SK-N-SH treated with all-trans-retinoic acid at 6 μM for 48 hours (cell line): ENCODE data around the gene PARP14.

Source experiments
- ATAC-seq: fragments of 200-7000 bp; cut with Tn5 transposase; 3 replicates; pipeline ENCODE4 v1.9.1; 2020; ENCODE audit warnings: mild to moderate bottlenecking, moderate library complexity
- BACH2 ChIP-seq: fragments of 250-450 bp; sonication (Bioruptor Pico); IDR thresholded peaks from 2 replicates; pipeline ENCODE4 v1.9.0; 2021; ENCODE audit warnings: mild to moderate bottlenecking, borderline replicate concordance
- CREB5 ChIP-seq: fragments of 250-450 bp; sonication (Bioruptor Pico); IDR thresholded peaks from 2 replicates; pipeline ENCODE4 v1.5.1; 2020; ENCODE audit warnings: low read depth, mild to moderate bottlenecking, moderate library complexity
- CSDC2 ChIP-seq: fragments of 250-450 bp; sonication (Bioruptor Pico); IDR thresholded peaks from 2 replicates; pipeline ENCODE4 v1.5.0; 2020; ENCODE audit warnings: mild to moderate bottlenecking, moderate library complexity
- CSRNP3 ChIP-seq: fragments of 250-450 bp; sonication (Bioruptor Pico); IDR thresholded peaks from 2 replicates; pipeline ENCODE4 v1.5.1; 2021; ENCODE audit warnings: mild to moderate bottlenecking, moderate library complexity
- ESRRG ChIP-seq: fragments of 250-450 bp; sonication (Bioruptor Pico); IDR thresholded peaks from 2 replicates; pipeline ENCODE4 v1.6.1; 2021; ENCODE audit warnings: mild to moderate bottlenecking
- GLIS3 ChIP-seq: fragments of 250-450 bp; sonication (Bioruptor Pico); IDR thresholded peaks from 2 replicates; pipeline ENCODE4 v1.5.0; 2020; ENCODE audit warnings: mild to moderate bottlenecking, moderate library complexity
- ISL1 ChIP-seq: fragments of 250-450 bp; sonication (Bioruptor Pico); IDR thresholded peaks from 2 replicates; pipeline ENCODE4 v2.1.2; 2022; ENCODE audit warnings: mild to moderate bottlenecking, moderate library complexity
- OSR1 ChIP-seq: fragments of 250-450 bp; sonication (Bioruptor Pico); IDR thresholded peaks from 2 replicates; pipeline ENCODE4 v1.8.0; 2022; ENCODE audit warnings: moderate library complexity, mild to moderate bottlenecking, inconsistent platforms
- PATZ1 ChIP-seq: fragments of 250-450 bp; sonication (Bioruptor Pico); IDR thresholded peaks from 2 replicates; pipeline ENCODE4 v1.8.0; 2020; ENCODE audit warnings: mild to moderate bottlenecking, moderate library complexity, borderline replicate concordance
- POU6F1 ChIP-seq: fragments of 250-450 bp; sonication (Bioruptor Pico); IDR thresholded peaks from 2 replicates; pipeline ENCODE4 v1.8.0; 2021; ENCODE audit warnings: low read depth, mild to moderate bottlenecking, moderate library complexity, borderline replicate concordance
- PPARA ChIP-seq: fragments of 250-450 bp; sonication (Bioruptor Pico); IDR thresholded peaks from 2 replicates; pipeline ENCODE4 v1.5.0; 2020; ENCODE audit warnings: mild to moderate bottlenecking, borderline replicate concordance
- RARB ChIP-seq: fragments of 250-450 bp; sonication (Bioruptor Pico); IDR thresholded peaks from 2 replicates; pipeline ENCODE4 v1.8.0; 2021; ENCODE audit warnings: mild to moderate bottlenecking, moderate library complexity
- SNAI2 ChIP-seq: fragments of 250-450 bp; sonication (Bioruptor Pico); IDR thresholded peaks from 2 replicates; pipeline ENCODE4 v1.5.0; 2020; ENCODE audit warnings: mild to moderate bottlenecking, moderate library complexity
- TCF4 ChIP-seq: fragments of 250-450 bp; sonication (Bioruptor Pico); IDR thresholded peaks from 2 replicates; pipeline ENCODE4 v1.8.0; 2021; ENCODE audit warnings: mild to moderate bottlenecking, moderate library complexity, borderline replicate concordance
- TOX ChIP-seq: fragments of 250-450 bp; sonication (Bioruptor Pico); IDR thresholded peaks from 2 replicates; pipeline ENCODE4 v1.8.0; 2021; ENCODE audit warnings: mild to moderate bottlenecking, moderate library complexity, borderline replicate concordance
- TSHZ2 ChIP-seq: fragments of 250-450 bp; sonication (Bioruptor Pico); IDR thresholded peaks from 2 replicates; pipeline ENCODE4 v1.5.0; 2020; ENCODE audit warnings: mild to moderate bottlenecking, moderate library complexity
- ZC3H10 ChIP-seq: fragments of 250-450 bp; sonication (Bioruptor Pico); IDR thresholded peaks from 2 replicates; pipeline ENCODE4 v1.5.1; 2021; ENCODE audit warnings: mild to moderate bottlenecking, moderate library complexity
- ZFP30 ChIP-seq: fragments of 450-650 bp; formaldehyde crosslinking; IDR thresholded peaks from 2 replicates; pipeline ENCODE4 v1.5.0; 2022; ENCODE audit warnings: mild to moderate bottlenecking, moderate library complexity
- ZNF565 ChIP-seq: fragments of 450-650 bp; formaldehyde crosslinking; conservative IDR thresholded peaks from 2 replicates; pipeline ENCODE4 v1.5.0; 2020; ENCODE audit warnings: low read depth, mild to moderate bottlenecking, moderate library complexity
- ZNF70 ChIP-seq: fragments of 450-650 bp; formaldehyde crosslinking; IDR thresholded peaks from 2 replicates; pipeline ENCODE4 v1.5.0; 2020; ENCODE audit warnings: mild to moderate bottlenecking, moderate library complexity
- ZNF8 ChIP-seq: fragments of 450-650 bp; formaldehyde crosslinking; IDR thresholded peaks from 2 replicates; pipeline ENCODE4 v1.5.0; 2020; ENCODE audit warnings: mild to moderate bottlenecking, moderate library complexity

PARP14 gene

GRCh38 chr3:122688996-122689395, 8.4 kb downstream of the PARP14 start:
- TF ChIP-seq ZNF70 (CRISPR knock-in tag) (no peak), ZNF565 (CRISPR knock-in tag) (no peak), BACH2 (CRISPR knock-in tag) (no peak), ZFP30 (CRISPR knock-in tag) (no peak), SNAI2 (CRISPR knock-in tag) (no peak)
- no peak; the same call in 2 of the 3 replicates for ATAC-seq

GRCh38 chr3:122689587-122689986, 8.9 kb downstream of the PARP14 start:
- peak; percentile 93 for ATAC-seq

GRCh38 chr3:122690096-122690495, 9.5 kb downstream of the PARP14 start:
- TF ChIP-seq CSRNP3 (CRISPR knock-in tag) = no peak
- TF ChIP-seq ZFP30 (CRISPR knock-in tag) = no peak
- no peak for TF ChIP-seq TOX (CRISPR knock-in tag)
- no peak for TF ChIP-seq PATZ1
- TF ChIP-seq ZNF565 (CRISPR knock-in tag) = no peak
- no peak for TF ChIP-seq ZNF70 (CRISPR knock-in tag)
- no peak for TF ChIP-seq ESRRG (CRISPR knock-in tag)
- peak; percentile 56 for ATAC-seq

More at GRCh38 chr3:122689587-122689986, 8.9 kb downstream of the PARP14 start:
- TF ChIP-seq CREB5 (CRISPR knock-in tag) = no peak
- 0 out of 2 replicates have a peak, but pooled peaks have one; percentile 52 for TF ChIP-seq GLIS3
- TF ChIP-seq ISL1 = 0 out of 2 replicates have a peak, but pooled peaks have one; percentile 35
- peak; percentile 83 for TF ChIP-seq TOX (CRISPR knock-in tag)

- ATAC-seq = peak; percentile 57; the same call in 2 of the 3 replicates
- TF ChIP-seq ZNF8 (no peak), TOX (CRISPR knock-in tag) (no peak), ESRRG (CRISPR knock-in tag) (no peak), BACH2 (CRISPR knock-in tag) (no peak), TCF4 (no peak), ZC3H10 (CRISPR knock-in tag) (no peak), PATZ1 (no peak), ISL1 (no peak), RARB (CRISPR knock-in tag) (no peak), ZFP30 (CRISPR knock-in tag) (no peak), GLIS3 (no peak), ZNF565 (CRISPR knock-in tag) (no peak), PPARA (CRISPR knock-in tag) (no peak), POU6F1 (CRISPR knock-in tag) (no peak), TSHZ2 (CRISPR knock-in tag) (no peak), OSR1 (CRISPR knock-in tag) (no peak), CSRNP3 (CRISPR knock-in tag) (no peak), CSDC2 (CRISPR knock-in tag) (no peak), CREB5 (CRISPR knock-in tag) (no peak)
Measured at GRCh38 chr3:122691195-122691594, 10.6 kb downstream of the PARP14 start.
